ENCODE data around the gene ACAT1. TPM values are rescaled to one million over a fixed set of nuclear protein-coding genes. Genes with fewer than 3 reads are reported as not detected.
"Not testable (repeated sequence)": the region's sequence is repeated elsewhere in the genome, so short reads cannot be mapped to it uniquely, and the experiment has no call there.

The ACAT1 gene
- total RNA-seq, 1 donor from 2014 or later: 27.2 TPM

DNA sequence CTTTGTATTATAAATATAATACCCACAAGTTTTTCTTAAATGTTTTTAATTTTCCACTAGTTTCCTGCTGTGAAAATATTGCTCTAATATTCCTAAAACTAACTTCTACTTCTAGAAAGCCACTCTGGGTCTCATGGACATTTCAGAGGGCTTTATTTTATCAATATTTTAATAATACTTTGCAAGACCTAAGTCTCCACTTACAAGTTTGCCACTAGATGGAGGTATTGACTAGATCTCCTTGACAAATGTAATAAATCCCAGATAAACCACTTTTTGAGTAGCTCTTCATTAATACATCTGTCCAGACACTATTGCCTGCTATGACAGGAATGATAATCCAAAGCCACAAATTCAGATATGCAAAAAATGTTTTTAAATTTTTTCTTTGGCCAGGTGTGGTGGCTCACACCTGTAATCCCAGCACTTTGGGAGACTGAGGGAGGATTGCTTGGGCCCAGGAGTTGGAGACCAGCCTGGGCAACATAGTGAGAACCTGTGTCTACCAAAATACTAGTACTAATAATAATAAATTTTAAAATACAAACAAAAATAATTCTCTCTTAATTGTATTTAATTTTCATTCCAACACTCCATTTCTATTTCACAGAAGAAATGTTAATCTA, 3.5 kb upstream of the ACAT1 start:
- TF ChIP-seq, protein P1, sequence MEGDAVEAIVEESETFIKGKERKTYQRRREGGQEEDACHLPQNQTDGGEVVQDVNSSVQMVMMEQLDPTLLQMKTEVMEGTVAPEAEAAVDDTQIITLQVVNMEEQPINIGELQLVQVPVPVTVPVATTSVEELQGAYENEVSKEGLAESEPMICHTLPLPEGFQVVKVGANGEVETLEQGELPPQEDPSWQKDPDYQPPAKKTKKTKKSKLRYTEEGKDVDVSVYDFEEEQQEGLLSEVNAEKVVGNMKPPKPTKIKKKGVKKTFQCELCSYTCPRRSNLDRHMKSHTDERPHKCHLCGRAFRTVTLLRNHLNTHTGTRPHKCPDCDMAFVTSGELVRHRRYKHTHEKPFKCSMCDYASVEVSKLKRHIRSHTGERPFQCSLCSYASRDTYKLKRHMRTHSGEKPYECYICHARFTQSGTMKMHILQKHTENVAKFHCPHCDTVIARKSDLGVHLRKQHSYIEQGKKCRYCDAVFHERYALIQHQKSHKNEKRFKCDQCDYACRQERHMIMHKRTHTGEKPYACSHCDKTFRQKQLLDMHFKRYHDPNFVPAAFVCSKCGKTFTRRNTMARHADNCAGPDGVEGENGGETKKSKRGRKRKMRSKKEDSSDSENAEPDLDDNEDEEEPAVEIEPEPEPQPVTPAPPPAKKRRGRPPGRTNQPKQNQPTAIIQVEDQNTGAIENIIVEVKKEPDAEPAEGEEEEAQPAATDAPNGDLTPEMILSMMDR (IDR thresholded peaks at IDR 0.05; ENCODE audit: unreplicated experiment): no peak
- Mint-ChIP-seq H3K27ac (no peak overlapping the region), H3K9me3 (no peaks in the 10 kb centered on the region), H3K27me3 (ENCODE audit: low read depth) (no peaks in the 10 kb centered on the region), H3K36me3 (no peaks in the 10 kb centered on the region), H3K4me3 (no peak overlapping the region), H3K4me1 (peaks cover 11% of the 10 kb centered on the region)
- DNase-seq (ENCODE audit: low spot score in 2 of 2, unreplicated experiment in 2 of 2): no peak

DNA sequence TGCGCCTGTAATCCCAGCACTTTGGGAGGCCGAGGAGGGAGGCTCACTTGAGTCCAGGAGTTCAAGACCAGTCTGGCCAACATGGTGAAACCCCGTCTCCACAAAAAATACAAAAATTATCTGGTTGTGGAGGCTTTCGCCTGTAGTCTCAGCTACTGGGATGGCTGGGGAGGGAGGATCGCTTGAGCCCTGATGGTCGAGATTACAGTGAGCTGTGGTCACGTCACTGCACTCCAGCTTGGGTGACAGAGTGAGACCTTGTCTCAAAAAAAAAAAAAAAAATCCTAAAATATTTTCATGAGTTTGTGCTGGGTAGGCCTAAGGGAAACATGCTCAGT, 462 bp upstream of the ACAT1 start:
- not testable (repeated sequence) for H3K27ac Mint-ChIP-seq; DNase-seq (ENCODE audit: low spot score in 2 of 2, unreplicated experiment in 2 of 2); H3K27me3 Mint-ChIP-seq (ENCODE audit: low read depth); H3K36me3 Mint-ChIP-seq; H3K9me3 Mint-ChIP-seq
- Mint-ChIP-seq H3K4me1 (peaks cover 16% of the 10 kb centered on the region), H3K4me3 (peak overlapping the region; percentile 85)

DNA sequence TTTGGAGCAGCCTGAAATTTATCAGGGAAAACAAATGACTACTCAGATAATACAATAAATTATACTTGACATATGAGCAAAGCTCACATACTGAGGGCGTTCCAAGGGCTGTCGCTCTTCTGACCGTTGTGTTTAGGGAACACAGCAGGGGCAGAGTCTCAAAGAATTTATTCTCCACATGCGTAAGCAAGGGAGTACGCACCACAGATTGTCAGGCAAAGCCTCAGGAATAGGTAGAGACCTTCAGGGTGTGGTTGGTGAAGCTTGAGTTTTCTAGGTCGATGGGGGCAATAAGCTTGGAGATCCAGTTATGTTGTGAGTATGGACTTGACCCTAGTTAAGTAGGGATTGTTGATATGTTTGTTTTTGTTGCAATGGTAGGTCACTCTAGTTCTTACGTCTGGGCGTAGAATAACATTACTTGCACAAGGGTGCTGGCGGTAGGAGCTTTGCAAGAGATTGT, 830 bp downstream of the ACAT1 start:
- DNase-seq (ENCODE audit: low spot score in 2 of 2, unreplicated experiment in 2 of 2): no peak
- H3K27ac Mint-ChIP-seq: peak overlapping the region; percentile 95

DNA sequence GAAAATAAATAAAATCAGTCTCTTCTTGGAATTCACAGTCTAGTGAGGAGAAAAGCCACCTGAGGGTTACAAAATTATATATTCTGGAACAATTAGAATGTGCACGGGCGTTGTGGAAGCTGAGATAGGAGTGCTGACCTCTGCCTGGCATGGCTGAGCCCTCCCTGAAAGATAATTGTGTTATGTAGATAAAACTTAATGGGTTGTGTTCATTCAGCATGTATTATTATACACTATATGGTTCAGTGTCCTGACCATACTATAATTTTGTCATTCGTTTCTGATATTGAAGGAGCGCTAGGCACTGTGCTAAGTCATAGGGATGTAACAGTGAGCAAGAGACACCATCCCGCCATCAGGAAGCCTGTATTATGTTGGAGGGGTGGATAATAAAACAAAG, 3.7 kb downstream of the ACAT1 start:
- Mint-ChIP-seq H3K9me3 (peaks cover 3% of the 10 kb centered on the region), H3K4me3 (no peak overlapping the region), H3K36me3 (peaks cover 19% of the 10 kb centered on the region), H3K27me3 (ENCODE audit: low read depth) (no peaks in the 10 kb centered on the region), H3K4me1 (peaks cover 16% of the 10 kb centered on the region), H3K27ac (no peak overlapping the region)
- TF ChIP-seq, protein P1 (IDR thresholded peaks at IDR 0.05; ENCODE audit: unreplicated experiment): no peak
- no peak for DNase-seq (ENCODE audit: low spot score in 2 of 2, unreplicated experiment in 2 of 2)

More for the DNA sequence above, 830 bp downstream of the ACAT1 start:
- H3K9me3 Mint-ChIP-seq: peaks cover 3% of the 10 kb centered on the region
- H3K4me1 Mint-ChIP-seq: peaks cover 16% of the 10 kb centered on the region
- no peaks in the 10 kb centered on the region for H3K27me3 Mint-ChIP-seq (ENCODE audit: low read depth)
- H3K36me3 Mint-ChIP-seq: peaks cover 7% of the 10 kb centered on the region
- TF ChIP-seq, protein P1 (IDR thresholded peaks at IDR 0.05; ENCODE audit: unreplicated experiment): no peak
- peak overlapping the region; percentile 85 for H3K4me3 Mint-ChIP-seq

DNA sequence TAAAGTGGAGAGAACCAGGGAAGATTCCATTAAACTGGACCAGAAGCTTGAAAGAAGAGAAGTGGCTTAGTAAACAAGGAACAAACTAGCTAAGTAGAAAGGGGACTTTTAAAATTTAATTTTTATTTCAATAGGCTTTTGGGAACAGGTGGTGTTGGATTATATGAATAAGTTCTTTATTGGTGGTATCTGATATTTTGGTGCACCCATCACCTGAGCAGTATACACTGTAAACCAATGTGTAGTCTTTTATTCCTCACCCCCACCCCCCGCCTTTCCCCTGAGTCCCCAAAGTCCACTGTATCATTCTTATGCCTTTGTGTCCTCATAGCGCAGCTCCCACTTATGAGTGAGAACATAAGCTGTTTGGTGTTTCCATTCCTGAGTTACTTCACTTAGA, 7.4 kb downstream of the ACAT1 start:
- H3K36me3 Mint-ChIP-seq: peaks cover 24% of the 10 kb centered on the region
- no peak for DNase-seq (ENCODE audit: low spot score in 2 of 2, unreplicated experiment in 2 of 2)
- H3K27ac Mint-ChIP-seq: no peak overlapping the region
- TF ChIP-seq, protein P1 (IDR thresholded peaks at IDR 0.05; ENCODE audit: unreplicated experiment): no peak
- no peaks in the 10 kb centered on the region for H3K27me3 Mint-ChIP-seq (ENCODE audit: low read depth)
- peaks cover under 1% of the 10 kb centered on the region for H3K4me1 Mint-ChIP-seq
- H3K9me3 Mint-ChIP-seq: peaks cover 3% of the 10 kb centered on the region
- H3K4me3 Mint-ChIP-seq: no peak overlapping the region

DNA sequence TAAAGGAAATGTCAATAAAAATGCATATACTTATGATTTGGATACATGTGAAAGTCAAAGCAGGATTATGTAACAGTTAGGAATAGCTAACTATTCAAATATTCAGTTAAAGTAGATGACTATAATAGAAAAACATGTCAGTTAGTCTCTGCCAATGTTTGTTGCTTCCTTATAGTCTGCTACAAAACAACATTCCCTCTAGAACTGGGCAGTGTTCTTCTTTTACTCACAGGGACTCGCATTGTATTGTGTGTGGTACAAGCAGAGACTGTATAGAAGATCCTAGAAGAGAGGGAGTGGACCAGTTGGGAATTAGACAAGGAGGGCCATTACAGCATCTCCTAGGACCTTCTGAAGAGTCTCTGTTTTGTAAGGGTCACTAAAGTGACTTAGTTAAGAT, 10.6 kb downstream of the ACAT1 start:
- Mint-ChIP-seq H3K4me3 (no peak overlapping the region), H3K27me3 (ENCODE audit: low read depth) (no peaks in the 10 kb centered on the region), H3K36me3 (peaks cover 18% of the 10 kb centered on the region), H3K9me3 (no peaks in the 10 kb centered on the region), H3K4me1 (no peaks in the 10 kb centered on the region), H3K27ac (no peak overlapping the region)
- TF ChIP-seq, protein P1 (IDR thresholded peaks at IDR 0.05; ENCODE audit: unreplicated experiment): no peak
- no peak for DNase-seq (ENCODE audit: low spot score in 2 of 2, unreplicated experiment in 2 of 2)

DNA sequence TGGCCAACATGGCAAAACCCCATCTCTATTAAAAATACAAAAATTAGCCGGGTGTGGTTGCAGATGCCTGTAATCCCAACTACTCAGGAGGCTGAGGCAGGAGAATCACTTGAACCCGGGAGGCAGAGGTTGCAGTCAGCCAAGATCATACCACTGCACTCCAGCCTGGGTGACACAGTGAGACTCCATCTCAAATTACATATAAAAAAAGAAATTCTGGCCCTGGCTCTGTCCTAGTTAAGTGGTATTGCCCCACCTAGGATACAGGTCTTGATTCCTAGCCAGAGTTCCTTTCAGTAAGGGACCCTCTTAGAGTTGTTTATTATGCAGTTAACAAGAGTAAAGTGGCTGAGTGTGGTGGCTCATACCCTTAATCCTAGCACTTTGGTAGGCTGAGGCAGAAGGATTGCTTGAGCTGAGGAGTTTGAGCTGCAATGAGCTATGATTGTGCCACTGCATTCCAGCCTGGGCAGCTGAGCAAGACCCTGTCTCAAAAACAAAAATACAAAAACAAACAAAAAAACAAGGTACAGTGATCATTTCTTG, 11.7 kb downstream of the ACAT1 start:
- H3K27ac Mint-ChIP-seq; DNase-seq (ENCODE audit: low spot score in 2 of 2, unreplicated experiment in 2 of 2); H3K4me3 Mint-ChIP-seq; H3K27me3 Mint-ChIP-seq (ENCODE audit: low read depth); H3K9me3 Mint-ChIP-seq; H3K4me1 Mint-ChIP-seq: not testable (repeated sequence)
- H3K36me3 Mint-ChIP-seq: peaks cover 19% of the 10 kb centered on the region

Data from mesothelial cell of epicardium (in vitro differentiated cells).